Measurements from ENCODE around the gene SEMA5A. TPM values are rescaled to one million over a fixed set of nuclear protein-coding genes. Genes with fewer than 3 reads are reported as not detected.

The SEMA5A gene
- total RNA-seq, 1 experiment from 2014 or later: 0.15 TPM

DNA sequence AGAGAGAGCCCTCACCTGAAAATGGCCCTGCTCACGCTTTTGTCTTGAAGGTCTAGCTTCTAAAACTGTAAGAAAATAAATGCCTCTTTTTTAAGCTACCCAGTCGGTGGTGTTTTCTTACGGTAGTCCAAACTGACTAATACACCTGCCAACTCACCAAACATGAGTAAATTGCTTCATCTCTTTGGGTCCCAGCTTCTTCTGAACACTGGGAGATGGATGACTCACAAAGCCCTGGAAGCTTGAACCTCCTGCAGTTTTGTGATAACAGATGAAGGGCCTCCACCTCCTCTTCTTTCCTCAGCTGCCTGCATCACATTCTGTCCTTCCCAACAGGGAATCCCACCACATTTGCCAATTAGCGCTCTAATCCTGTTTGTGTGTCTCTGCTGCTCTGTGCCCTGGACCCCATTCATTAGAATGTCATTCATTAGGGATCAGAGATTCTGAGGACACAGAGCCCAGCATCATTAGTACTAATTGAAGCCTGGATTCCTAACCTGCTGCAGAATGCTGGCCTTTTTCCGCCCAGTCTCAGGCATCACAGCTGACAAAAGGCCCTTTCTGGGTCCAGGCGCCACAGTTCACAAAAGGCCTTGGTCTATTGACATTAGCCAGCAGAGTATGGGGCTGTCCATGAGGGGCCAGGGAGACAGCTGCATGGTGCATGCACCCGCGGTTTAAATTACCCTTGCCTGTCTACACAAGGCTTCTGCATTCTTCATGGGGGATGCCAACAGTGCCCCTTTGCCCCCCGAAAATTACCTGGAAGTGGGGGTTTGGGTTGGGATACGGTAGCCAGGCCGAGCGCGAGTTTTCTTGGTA, 349.3 kb downstream of the SEMA5A start:
- Histone ChIP-seq H3K9me3 (ENCODE audit: control insufficient read depth, insufficient read depth, low read depth, low read length) (no peaks in the 10 kb centered on the region), H3K27ac (ENCODE audit: low read length) (no peak overlapping the region), H3K4me3 (ENCODE audit: low read depth in 2 of 2, low read length in 2 of 2) (no peak overlapping the region), H3K36me3 (ENCODE audit: control insufficient read depth, insufficient read depth, low read length) (no peaks in the 10 kb centered on the region), H3K27me3 (ENCODE audit: control insufficient read depth, insufficient read depth, low read length) (no peaks in the 10 kb centered on the region), H3K4me1 (ENCODE audit: control insufficient read depth, insufficient read depth, low read length) (no peaks in the 10 kb centered on the region)
- in situ Hi-C loops (cut with HindIII; ENCODE audit: low pct_unique_long_range_greater_than_20kb, low sequenced_read_pairs): no loop called here
- TF ChIP-seq CTCF (IDR thresholded peaks at IDR 0.05) (no peak), TCF7L2 (IDR thresholded peaks at IDR 0.05; ENCODE audit: low read depth, low read length) (no peak), SIN3A (IDR thresholded peaks at IDR 0.05; ENCODE audit: borderline replicate concordance, insufficient read depth, low read depth, low read length) (no peak), POLR2AphosphoS5 (IDR thresholded peaks at IDR 0.05; ENCODE audit: low read depth, low read length) (no peak)
- TF ChIP-seq, protein P1, sequence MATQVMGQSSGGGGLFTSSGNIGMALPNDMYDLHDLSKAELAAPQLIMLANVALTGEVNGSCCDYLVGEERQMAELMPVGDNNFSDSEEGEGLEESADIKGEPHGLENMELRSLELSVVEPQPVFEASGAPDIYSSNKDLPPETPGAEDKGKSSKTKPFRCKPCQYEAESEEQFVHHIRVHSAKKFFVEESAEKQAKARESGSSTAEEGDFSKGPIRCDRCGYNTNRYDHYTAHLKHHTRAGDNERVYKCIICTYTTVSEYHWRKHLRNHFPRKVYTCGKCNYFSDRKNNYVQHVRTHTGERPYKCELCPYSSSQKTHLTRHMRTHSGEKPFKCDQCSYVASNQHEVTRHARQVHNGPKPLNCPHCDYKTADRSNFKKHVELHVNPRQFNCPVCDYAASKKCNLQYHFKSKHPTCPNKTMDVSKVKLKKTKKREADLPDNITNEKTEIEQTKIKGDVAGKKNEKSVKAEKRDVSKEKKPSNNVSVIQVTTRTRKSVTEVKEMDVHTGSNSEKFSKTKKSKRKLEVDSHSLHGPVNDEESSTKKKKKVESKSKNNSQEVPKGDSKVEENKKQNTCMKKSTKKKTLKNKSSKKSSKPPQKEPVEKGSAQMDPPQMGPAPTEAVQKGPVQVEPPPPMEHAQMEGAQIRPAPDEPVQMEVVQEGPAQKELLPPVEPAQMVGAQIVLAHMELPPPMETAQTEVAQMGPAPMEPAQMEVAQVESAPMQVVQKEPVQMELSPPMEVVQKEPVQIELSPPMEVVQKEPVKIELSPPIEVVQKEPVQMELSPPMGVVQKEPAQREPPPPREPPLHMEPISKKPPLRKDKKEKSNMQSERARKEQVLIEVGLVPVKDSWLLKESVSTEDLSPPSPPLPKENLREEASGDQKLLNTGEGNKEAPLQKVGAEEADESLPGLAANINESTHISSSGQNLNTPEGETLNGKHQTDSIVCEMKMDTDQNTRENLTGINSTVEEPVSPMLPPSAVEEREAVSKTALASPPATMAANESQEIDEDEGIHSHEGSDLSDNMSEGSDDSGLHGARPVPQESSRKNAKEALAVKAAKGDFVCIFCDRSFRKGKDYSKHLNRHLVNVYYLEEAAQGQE (IDR thresholded peaks at IDR 0.05; ENCODE audit: insufficient read depth in 1 of 2, low read depth in 2 of 2, low read length in 1 of 2): no peak
- no peak for DNase-seq (ENCODE audit: low read depth, low spot score)
- ChIA-PET POLR2A (no interaction called here), CTCF (no interaction called here)
- no peak for ATAC-seq
- intact Hi-C loops (cut with micrococcal nuclease; ENCODE audit: unreplicated experiment): no loop called here
- BruUV-seq (replicated peaks): no TSS peak

DNA sequence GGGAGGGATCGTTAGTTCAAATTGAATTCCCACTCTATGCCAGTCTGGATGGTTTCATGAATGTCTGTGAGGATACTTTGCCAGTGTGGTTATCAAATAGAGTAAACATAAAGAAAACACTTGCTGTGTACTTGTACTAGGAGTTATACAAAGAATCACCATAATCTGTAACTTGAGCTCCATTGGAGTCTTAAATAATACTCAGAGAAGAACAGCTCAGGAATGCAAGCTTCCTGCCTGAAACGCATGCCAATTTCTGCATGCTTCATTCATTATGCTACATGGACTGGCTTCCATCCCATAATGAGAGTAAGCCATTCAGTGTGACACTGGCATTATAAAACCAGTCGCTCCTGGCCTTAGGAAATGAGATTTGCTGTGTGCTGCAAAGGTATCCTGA, 351.4 kb downstream of the SEMA5A start:
- intact Hi-C loops (cut with micrococcal nuclease; ENCODE audit: unreplicated experiment) (no loop called here), in situ Hi-C loops (cut with HindIII; ENCODE audit: low pct_unique_long_range_greater_than_20kb, low sequenced_read_pairs) (no loop called here)
- Histone ChIP-seq H3K27me3 (ENCODE audit: control insufficient read depth, insufficient read depth, low read length) (no peaks in the 10 kb centered on the region), H3K4me1 (ENCODE audit: control insufficient read depth, insufficient read depth, low read length) (no peaks in the 10 kb centered on the region), H3K27ac (ENCODE audit: low read length) (no peak overlapping the region), H3K4me3 (ENCODE audit: low read depth in 2 of 2, low read length in 2 of 2) (no peak overlapping the region), H3K9me3 (ENCODE audit: control insufficient read depth, insufficient read depth, low read depth, low read length) (no peaks in the 10 kb centered on the region), H3K36me3 (ENCODE audit: control insufficient read depth, insufficient read depth, low read length) (no peaks in the 10 kb centered on the region)
- TF ChIP-seq CTCF (IDR thresholded peaks at IDR 0.05): no peak
- no peak for TF ChIP-seq TCF7L2 (IDR thresholded peaks at IDR 0.05; ENCODE audit: low read depth, low read length)
- TF ChIP-seq, protein P1 (IDR thresholded peaks at IDR 0.05; ENCODE audit: insufficient read depth in 1 of 2, low read depth in 2 of 2, low read length in 1 of 2): no peak
- TF ChIP-seq SIN3A (IDR thresholded peaks at IDR 0.05; ENCODE audit: borderline replicate concordance, insufficient read depth, low read depth, low read length): no peak
- TF ChIP-seq POLR2AphosphoS5 (IDR thresholded peaks at IDR 0.05; ENCODE audit: low read depth, low read length): no peak
- ChIA-PET POLR2A (no interaction called here), CTCF (no interaction called here)
- no peak for ATAC-seq
- BruUV-seq (replicated peaks): no TSS peak
- DNase-seq (ENCODE audit: low read depth, low spot score): no peak
